NB4 (cell line): Measurements from ENCODE around the gene LDLRAD4.
"Not testable (repeated sequence)": the region's sequence is repeated elsewhere in the genome, so short reads cannot be mapped to it uniquely, and the experiment has no call there.

Experiments
- DNase-seq: peaks from one replicate; pipeline ENCODE4 v3.0.0; 2010; ENCODE audit warnings: low read depth
- H3K4me3 ChIP-seq: one replicate; pipeline ENCODE4 v1.5.1; 2011; ENCODE audit warnings: mild to moderate bottlenecking, low read depth, low read length, moderate library complexity
- MYC ChIP-seq: IDR thresholded peaks from 2 replicates; pipeline ENCODE4 v1.6.1; 2011; ENCODE audit warnings: low read depth, low read length
- POLR2A ChIP-seq: IDR thresholded peaks from 2 replicates; pipeline ENCODE4 v1.6.1; 2011; ENCODE audit warnings: mild to moderate bottlenecking; ENCODE audit not compliant: insufficient read length; ENCODE audit errors: extremely low read depth
- TF ChIP-seq, protein P1 (sequence below): IDR thresholded peaks from one replicate; pipeline ENCODE4 v1.5.1; 2012; ENCODE audit warnings: low read depth, low read length
- TF ChIP-seq, protein P2 (sequence below): IDR thresholded peaks from 2 replicates; pipeline ENCODE4 v1.6.1; 2011; ENCODE audit warnings: low read depth, low read length

Gene LDLRAD4

GRCh38 chr18:13660510-13660909, 441.9 kb downstream of the LDLRAD4 start:
- DNase-seq: no peak
- H3K4me3 ChIP-seq: no peak overlapping the region
- TF ChIP-seq MYC (no peak), POLR2A (no peak)
- TF ChIP-seq, protein P1, sequence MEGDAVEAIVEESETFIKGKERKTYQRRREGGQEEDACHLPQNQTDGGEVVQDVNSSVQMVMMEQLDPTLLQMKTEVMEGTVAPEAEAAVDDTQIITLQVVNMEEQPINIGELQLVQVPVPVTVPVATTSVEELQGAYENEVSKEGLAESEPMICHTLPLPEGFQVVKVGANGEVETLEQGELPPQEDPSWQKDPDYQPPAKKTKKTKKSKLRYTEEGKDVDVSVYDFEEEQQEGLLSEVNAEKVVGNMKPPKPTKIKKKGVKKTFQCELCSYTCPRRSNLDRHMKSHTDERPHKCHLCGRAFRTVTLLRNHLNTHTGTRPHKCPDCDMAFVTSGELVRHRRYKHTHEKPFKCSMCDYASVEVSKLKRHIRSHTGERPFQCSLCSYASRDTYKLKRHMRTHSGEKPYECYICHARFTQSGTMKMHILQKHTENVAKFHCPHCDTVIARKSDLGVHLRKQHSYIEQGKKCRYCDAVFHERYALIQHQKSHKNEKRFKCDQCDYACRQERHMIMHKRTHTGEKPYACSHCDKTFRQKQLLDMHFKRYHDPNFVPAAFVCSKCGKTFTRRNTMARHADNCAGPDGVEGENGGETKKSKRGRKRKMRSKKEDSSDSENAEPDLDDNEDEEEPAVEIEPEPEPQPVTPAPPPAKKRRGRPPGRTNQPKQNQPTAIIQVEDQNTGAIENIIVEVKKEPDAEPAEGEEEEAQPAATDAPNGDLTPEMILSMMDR: no peak
- TF ChIP-seq, protein P2, sequence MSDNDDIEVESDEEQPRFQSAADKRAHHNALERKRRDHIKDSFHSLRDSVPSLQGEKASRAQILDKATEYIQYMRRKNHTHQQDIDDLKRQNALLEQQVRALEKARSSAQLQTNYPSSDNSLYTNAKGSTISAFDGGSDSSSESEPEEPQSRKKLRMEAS: no peak

DNA sequence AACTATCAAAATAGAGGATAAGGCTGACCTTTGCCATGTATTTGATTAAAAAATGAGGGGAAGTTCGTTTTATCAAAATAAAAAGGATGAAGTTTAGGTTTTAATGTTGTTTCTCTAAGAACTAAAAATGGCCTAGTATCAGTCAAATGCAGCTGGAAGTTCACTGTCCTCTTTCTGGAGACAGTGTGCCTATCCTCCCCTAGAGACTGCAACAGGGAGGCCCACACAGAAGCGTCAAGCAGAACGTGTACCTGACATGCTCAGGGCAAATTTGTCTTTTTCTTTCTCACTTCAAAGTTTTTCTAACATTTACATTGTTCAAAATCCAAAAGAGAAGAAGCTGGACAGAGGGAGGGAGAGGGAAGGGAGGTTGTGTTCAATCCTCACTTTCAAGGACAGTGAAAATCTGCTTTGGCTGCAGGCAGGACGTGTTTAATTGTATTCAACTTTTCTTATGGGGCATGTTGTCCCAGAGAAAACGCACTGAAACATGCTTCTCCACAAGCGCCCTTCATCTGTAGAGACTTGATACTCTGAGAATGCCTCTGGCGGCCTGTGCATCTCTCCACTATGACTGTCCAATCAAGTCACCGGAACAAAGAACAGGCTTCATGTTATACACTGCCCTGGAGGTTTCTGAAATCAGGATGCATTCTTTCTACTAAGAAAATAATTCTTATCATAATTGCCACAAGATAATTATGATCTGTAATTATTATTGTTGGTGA, 442.7 kb downstream of the LDLRAD4 start:
- no peak for DNase-seq
- no peak overlapping the region for H3K4me3 ChIP-seq
- TF ChIP-seq, protein P2: no peak
- TF ChIP-seq, protein P1: no peak
- TF ChIP-seq MYC (no peak), POLR2A (no peak)

DNA sequence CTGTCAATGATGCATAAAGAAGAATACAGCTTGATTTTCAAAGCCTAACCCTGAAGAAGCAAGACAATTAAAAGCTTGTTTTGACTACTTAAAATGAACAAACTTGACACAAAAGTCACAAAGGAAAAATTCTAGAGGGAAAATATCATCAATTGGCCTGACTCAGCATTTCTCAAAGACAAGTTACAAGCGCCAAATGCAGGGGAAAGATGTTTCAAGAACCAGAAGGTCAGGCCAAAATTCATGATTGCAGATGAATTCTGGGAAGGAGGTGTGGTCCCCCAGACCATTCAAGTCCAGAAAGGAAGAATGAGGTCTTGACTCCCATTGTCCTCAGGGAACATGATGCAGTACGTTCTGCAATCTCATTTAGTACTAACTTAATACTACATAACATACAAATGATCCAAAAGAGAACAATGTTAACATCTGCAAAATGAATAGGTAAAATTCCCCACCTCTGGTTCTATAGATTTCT, 443.3 kb downstream of the LDLRAD4 start:
- no peak overlapping the region for H3K4me3 ChIP-seq
- no peak for DNase-seq
- TF ChIP-seq, protein P1: no peak
- no peak for TF ChIP-seq MYC
- TF ChIP-seq POLR2A: no peak
- TF ChIP-seq, protein P2: no peak

DNA sequence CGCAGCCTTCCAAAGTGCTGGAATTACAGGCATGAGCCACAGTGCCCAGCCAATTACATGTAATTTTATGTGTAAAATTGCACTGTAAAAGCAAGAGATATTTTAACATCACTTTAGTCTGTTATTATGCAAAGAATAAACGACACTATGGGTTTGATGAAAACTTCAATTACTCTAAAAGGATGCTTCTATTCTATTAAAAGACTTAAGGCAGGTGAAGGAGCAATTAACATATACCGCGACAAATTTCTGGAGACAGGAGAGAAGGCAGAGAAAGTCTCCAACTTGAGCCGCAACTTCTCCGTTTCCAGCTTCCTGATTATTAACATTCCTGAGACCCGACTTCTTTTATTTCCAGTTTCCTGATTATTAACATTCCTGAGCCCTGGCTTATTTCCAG, 454.1 kb downstream of the LDLRAD4 start:
- no peak for DNase-seq
- TF ChIP-seq MYC (no peak), POLR2A (no peak)
- TF ChIP-seq, protein P2: no peak
- TF ChIP-seq, protein P1: no peak

GRCh38 chr18:13676471-13676870, 457.9 kb downstream of the LDLRAD4 start:
- no peak for DNase-seq
- H3K4me3 ChIP-seq: no peak overlapping the region
- TF ChIP-seq, protein P1: no peak
- TF ChIP-seq MYC: no peak
- no peak for TF ChIP-seq POLR2A
- TF ChIP-seq, protein P2: no peak

More for the DNA sequence above, 454.1 kb downstream of the LDLRAD4 start:
- H3K4me3 ChIP-seq: no peak overlapping the region

- H3K4me3 ChIP-seq, DNase-seq: not testable (repeated sequence)
Measured at GRCh38 chr18:13677350-13677749, 458.8 kb downstream of the LDLRAD4 start.
